SU-DHL-6 (cell line): ENCODE results near the gene FARS2.

Experiments used
- H2AFZ ChIP-seq: fragments of 200-600 bp; sonication (generic); 2 replicates; pipeline ENCODE4 v1.6.1; 2014; ENCODE audit warnings: low read depth, mild to moderate bottlenecking, moderate library complexity, mixed read lengths, antibody characterized with exemption, low read length; ENCODE audit not compliant: severe bottlenecking
- H3F3A ChIP-seq: fragments of 200-600 bp; shearing (Covaris generic); 2 replicates; pipeline ENCODE4 v1.6.0; 2016; ENCODE audit warnings: antibody characterized with exemption, mild to moderate bottlenecking; ENCODE audit not compliant: insufficient read depth
- H3K27ac ChIP-seq: fragments of 200-600 bp; sonication (generic); 2 replicates; pipeline ENCODE4 v1.5.1; 2016; ENCODE audit warnings: low read depth, mild to moderate bottlenecking, low read length, moderate library complexity, mixed read lengths
- H3K27me3 ChIP-seq: fragments of 200-600 bp; sonication (generic), shearing (Covaris generic); 2 replicates; pipeline ENCODE4 v1.6.0; 2014; ENCODE audit warnings: mild to moderate bottlenecking, low read length
- H3K36me3 ChIP-seq: fragments of 200-600 bp; sonication (generic); 2 replicates; pipeline ENCODE4 v1.6.1; 2014; ENCODE audit warnings: mild to moderate bottlenecking, low read length, mixed read lengths
- H3K4me2 ChIP-seq: fragments of 300-600, 200-600 bp; shearing (Covaris generic), sonication (generic); 2 replicates; pipeline ENCODE4 v1.6.0; 2014; ENCODE audit warnings: low read length, low read depth, mild to moderate bottlenecking; ENCODE audit not compliant: poor library complexity, severe bottlenecking
- H3K4me3 ChIP-seq: fragments of 200-600 bp; sonication (generic); 2 replicates; pipeline ENCODE4 v1.5.1; 2014; ENCODE audit warnings: antibody characterized with exemption, low read length, mild to moderate bottlenecking, mixed read lengths; ENCODE audit not compliant: insufficient read depth, poor library complexity, severe bottlenecking
- H3K79me2 ChIP-seq: fragments of 200-600 bp; sonication (generic); 2 replicates; pipeline ENCODE4 v1.6.1; 2014; ENCODE audit warnings: mild to moderate bottlenecking, low read length, moderate library complexity; ENCODE audit not compliant: insufficient read depth
- H3K9ac ChIP-seq: fragments of 200-600 bp; sonication (generic); 2 replicates; pipeline ENCODE4 v1.7.0; 2014; ENCODE audit warnings: mild to moderate bottlenecking, low read length
- H3K9me2 ChIP-seq: fragments of 200-600 bp; sonication (generic); replicated peaks from 2 replicates; pipeline ENCODE4 v1.6.1; 2014; ENCODE audit warnings: low read length; ENCODE audit not compliant: insufficient read depth
- H3K9me3 ChIP-seq: fragments of 200-600 bp; sonication (generic); 2 replicates; pipeline ENCODE4 v1.6.1; 2014; ENCODE audit warnings: low read length, mixed read lengths; ENCODE audit not compliant: insufficient read depth
- H4K20me1 ChIP-seq: fragments of 200-600 bp; sonication (generic); 2 replicates; pipeline ENCODE4 v1.6.1; 2014; ENCODE audit warnings: low read depth, mild to moderate bottlenecking, antibody characterized with exemption, low read length, moderate library complexity, mixed read lengths
- CTCF ChIP-seq: fragments of 200-600 bp; sonication (generic); IDR thresholded peaks from one replicate; pipeline ENCODE4 v1.5.1; 2017; ENCODE audit warnings: antibody characterized with exemption, mild to moderate bottlenecking, low read length, moderate library complexity; ENCODE audit not compliant: insufficient read depth, poor library complexity, severe bottlenecking
- EZH2phosphoT487 ChIP-seq: fragments of 200-600 bp; sonication (generic), shearing (Covaris generic); conservative IDR thresholded peaks from 2 replicates; pipeline ENCODE4 v1.6.1; 2018; ENCODE audit warnings: mild to moderate bottlenecking, antibody characterized with exemption, low read length, moderate library complexity, mixed read lengths

FARS2 gene

GRCh38 chr6:5395719-5396118 lies 134.4 kb downstream of the FARS2 start:
- Histone ChIP-seq H3K27me3 (no peaks in the 10 kb centered on the region), H3K9me3 (no peaks in the 10 kb centered on the region), H3K4me2 (no peak overlapping the region), H3F3A (peaks cover 7% of the 10 kb centered on the region; the same call in 1 of the 2 replicates), H3K79me2 (0 out of 2 replicates have a peak, but pooled peaks cover 2% of the 10 kb centered on the region), H4K20me1 (peaks cover 25% of the 10 kb centered on the region), H3K9ac (no peak overlapping the region), H3K27ac (no peak overlapping the region), H3K9me2 (no peaks in the 10 kb centered on the region), H3K36me3 (no peaks in the 10 kb centered on the region), H3K4me3 (no peak overlapping the region), H2AFZ (no peak overlapping the region)
- TF ChIP-seq CTCF, result no peak
- TF ChIP-seq EZH2phosphoT487, result no peak

- Histone ChIP-seq H3K79me2 (0 out of 2 replicates have a peak, but pooled peaks cover 8% of the 10 kb centered on the region), H3F3A (peaks cover 7% of the 10 kb centered on the region; the same call in 1 of the 2 replicates), H3K9me2 (no peaks in the 10 kb centered on the region), H3K36me3 (peaks cover 5% of the 10 kb centered on the region; the same call in 1 of the 2 replicates), H3K4me3 (no peak overlapping the region), H3K9me3 (no peaks in the 10 kb centered on the region), H4K20me1 (peaks cover 32% of the 10 kb centered on the region), H3K27ac (no peak overlapping the region), H3K27me3 (no peaks in the 10 kb centered on the region), H3K4me2 (no peak overlapping the region), H3K9ac (no peak overlapping the region), H2AFZ (no peak overlapping the region)
- TF ChIP-seq EZH2phosphoT487 (no peak), CTCF (peak; percentile 89)
These were observed 137.2 kb downstream of the FARS2 start for GRCh38 chr6:5398530-5398929.

- TF ChIP-seq CTCF (no peak), EZH2phosphoT487 (no peak)
- Histone ChIP-seq H2AFZ (no peak overlapping the region), H3K9me3 (no peaks in the 10 kb centered on the region), H3K9ac (no peak overlapping the region), H3K27me3 (no peaks in the 10 kb centered on the region), H3K4me2 (no peak overlapping the region), H3K9me2 (no peaks in the 10 kb centered on the region), H4K20me1 (peaks cover 32% of the 10 kb centered on the region), H3K4me3 (no peak overlapping the region), H3K36me3 (peaks cover 5% of the 10 kb centered on the region; the same call in 1 of the 2 replicates), H3K27ac (no peak overlapping the region), H3F3A (peaks cover 7% of the 10 kb centered on the region; the same call in 1 of the 2 replicates), H3K79me2 (0 out of 2 replicates have a peak, but pooled peaks cover 8% of the 10 kb centered on the region)
These were observed 138.1 kb downstream of the FARS2 start for GRCh38 chr6:5399391-5399790.
